Measurements from ENCODE around the gene MARCO. TPM values are rescaled to one million over a fixed set of nuclear protein-coding genes. Genes with fewer than 3 reads are reported as not detected.
"Not testable (repeated sequence)": the region's sequence is repeated elsewhere in the genome, so short reads cannot be mapped to it uniquely, and the experiment has no call there.

Gene MARCO
- total RNA-seq, 1 experiment from 2014 or later: not detected

- peak; percentile 72 for DNase-seq (ENCODE audit: low spot score)
Observed at GRCh38 chr2:119005051-119005450, 63.1 kb downstream of the MARCO start.

DNA sequence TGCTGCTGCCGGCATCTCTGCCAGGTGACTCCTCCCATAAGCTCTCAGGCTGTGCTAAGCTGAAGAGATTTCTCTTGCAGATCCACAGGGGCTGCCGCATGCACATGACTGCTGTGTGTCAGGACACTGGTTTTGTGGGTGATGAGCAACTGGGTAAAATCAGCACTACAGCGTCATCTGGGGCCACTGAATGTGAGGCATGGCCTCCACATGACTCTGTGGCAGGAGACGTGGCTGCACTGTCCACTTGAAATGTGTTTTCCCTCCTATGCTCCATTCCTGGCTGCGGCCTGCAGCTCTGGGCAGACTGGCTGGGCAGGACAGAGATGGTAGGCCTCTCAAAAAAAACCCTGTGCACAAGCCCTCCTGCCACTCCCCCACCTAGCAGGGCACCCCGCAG lies 63.6 kb downstream of the MARCO start:
- no peak for DNase-seq (ENCODE audit: low spot score)

DNA sequence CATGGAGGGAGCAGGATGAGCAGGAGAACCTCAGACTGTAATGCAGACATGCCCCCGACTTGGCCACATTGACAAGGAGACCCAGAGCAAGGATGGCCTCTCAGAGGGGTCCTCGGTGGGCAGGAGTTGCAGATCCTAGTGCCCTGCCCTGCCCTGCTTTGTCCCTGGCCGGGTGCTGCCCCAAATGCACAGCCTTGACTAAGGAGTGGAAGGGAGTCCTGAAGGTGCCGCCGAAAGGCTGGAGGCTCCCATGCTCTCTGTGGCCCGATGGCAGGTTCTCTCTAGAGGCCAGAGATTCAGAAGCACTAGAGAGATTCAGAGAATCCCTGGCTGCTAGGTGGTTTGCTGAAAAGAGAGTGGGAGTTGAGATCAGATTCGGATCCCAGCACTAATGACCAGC lies 64.4 kb downstream of the MARCO start:
- DNase-seq (ENCODE audit: low spot score): no peak

DNA sequence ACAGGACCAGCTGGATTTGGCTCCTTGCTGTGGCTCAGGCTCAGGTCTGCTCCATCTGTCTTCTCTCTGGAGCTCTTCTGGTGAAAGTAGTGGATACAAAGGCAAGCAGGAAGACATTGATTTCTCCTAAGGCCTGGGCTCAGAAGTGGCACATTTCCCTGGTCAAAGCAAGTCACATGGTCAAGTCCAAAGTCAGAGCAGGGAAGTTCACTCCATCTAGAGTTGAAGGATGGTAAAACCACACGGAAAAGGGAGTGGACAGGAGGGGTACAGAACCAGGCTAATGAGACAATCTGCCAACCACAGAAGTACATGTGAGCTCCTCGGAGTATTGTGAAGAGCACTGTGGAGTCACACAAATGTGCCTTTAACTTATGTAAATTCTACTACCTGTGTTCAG lies 66.1 kb downstream of the MARCO start:
- no peak for DNase-seq (ENCODE audit: low spot score)

DNA sequence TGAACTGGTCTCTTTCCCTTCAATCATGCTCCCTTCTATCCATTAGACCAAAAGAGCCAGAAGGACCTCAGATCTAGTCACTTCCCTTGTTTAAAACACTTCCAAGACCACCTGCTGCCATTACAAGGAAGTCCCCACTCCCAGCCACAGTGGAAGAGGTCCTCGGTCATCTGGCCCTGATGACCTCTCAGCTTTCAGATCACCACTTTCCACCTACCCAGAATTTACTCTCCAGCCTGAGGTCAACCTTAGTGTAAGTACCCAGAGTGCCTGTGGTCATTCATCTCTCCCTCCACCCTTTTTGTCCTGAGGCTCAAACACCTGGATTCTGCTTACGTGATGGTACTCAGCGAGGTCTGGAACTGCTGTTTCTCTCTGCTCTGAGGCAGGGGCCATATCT lies 67.1 kb downstream of the MARCO start:
- DNase-seq (ENCODE audit: low spot score): no peak

GRCh38 chr2:119010336-119010735 lies 68.3 kb downstream of the MARCO start:
- DNase-seq (ENCODE audit: low spot score): no peak

GRCh38 chr2:119011162-119011909 lies 69.3 kb downstream of the MARCO start:
- no peak for DNase-seq (ENCODE audit: low spot score)

DNA sequence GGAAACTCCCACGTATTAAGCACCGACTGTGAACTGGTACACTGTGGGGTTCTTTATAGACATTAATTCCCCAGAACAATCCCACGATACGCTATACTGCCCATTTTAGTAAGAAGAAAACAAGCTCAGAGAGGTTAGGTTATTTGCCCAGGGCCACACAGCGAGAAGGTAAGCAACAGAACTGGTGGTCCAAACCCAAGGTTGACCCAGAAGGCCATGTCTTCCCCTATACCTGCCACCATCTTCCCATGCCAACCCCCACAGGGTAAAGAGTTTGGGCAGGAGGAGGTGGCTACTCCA lies 69.9 kb downstream of the MARCO start:
- no peak for DNase-seq (ENCODE audit: low spot score)

GRCh38 chr2:119012345-119013301 lies 70.6 kb downstream of the MARCO start:
- no peak for DNase-seq (ENCODE audit: low spot score)

DNA sequence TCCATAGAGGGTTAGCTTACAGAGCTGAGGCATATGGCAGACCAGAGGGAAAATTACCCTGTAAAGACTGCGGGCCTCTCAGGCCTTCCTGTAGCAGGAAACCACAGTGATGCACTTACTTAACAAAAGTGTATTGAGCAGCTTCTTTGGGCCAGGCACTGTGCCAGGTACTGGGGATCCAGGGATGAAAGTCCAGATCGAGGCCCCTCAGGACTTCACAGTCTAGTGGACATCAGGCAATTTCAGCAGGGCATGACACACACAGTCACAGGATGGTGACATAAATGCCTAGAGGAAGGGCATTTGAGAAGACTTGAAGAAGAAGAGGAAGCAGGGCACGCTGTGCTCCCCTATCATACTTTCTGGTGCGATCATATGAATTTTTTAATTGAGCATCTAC lies 71.7 kb downstream of the MARCO start:
- DNase-seq (ENCODE audit: low spot score): no peak

DNA sequence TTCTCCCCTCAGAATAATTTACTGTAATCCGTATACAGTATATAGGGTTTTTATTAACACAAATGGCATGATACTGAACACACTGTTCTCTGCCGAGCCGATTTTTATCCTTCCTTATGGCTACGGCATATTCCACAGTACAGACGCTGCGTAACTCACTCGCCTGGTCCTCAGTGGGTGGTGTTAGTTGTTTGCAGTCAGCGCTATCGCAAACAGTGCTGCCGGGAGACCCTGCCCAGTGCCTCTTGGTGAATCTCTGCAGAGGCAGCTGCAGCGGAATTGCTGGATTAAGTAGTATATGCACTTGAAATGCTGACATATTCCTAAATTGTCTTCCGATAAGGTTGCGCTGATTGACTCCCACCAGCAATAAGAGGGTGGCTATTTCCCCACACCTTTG lies 73.9 kb downstream of the MARCO start:
- DNase-seq (ENCODE audit: low spot score): no peak

GRCh38 chr2:119019521-119019920 lies 77.5 kb downstream of the MARCO start:
- DNase-seq (ENCODE audit: low spot score): no peak

GRCh38 chr2:119022678-119023077 lies 80.7 kb downstream of the MARCO start:
- no peak for DNase-seq (ENCODE audit: low spot score)

DNA sequence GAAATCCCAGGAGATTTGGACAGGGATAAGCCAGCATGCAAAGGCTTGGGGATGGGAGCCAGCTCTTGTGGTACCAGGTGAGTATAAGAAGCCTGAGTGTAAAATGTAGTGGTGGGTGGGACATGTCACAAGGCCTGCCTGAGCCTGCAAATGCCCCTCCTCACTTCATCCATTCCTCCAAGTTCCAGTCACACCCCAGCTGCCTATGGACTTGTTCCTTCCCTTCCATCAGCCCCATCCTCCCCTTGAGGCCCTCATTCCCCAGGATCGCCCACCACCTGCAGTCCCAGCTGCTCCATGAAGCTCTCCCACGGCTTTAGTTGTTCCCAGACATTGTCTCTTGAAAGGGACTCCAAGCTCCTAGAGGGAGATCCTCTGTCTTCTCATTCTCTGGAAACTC lies 81.5 kb downstream of the MARCO start:
- no peak for DNase-seq (ENCODE audit: low spot score)

DNA sequence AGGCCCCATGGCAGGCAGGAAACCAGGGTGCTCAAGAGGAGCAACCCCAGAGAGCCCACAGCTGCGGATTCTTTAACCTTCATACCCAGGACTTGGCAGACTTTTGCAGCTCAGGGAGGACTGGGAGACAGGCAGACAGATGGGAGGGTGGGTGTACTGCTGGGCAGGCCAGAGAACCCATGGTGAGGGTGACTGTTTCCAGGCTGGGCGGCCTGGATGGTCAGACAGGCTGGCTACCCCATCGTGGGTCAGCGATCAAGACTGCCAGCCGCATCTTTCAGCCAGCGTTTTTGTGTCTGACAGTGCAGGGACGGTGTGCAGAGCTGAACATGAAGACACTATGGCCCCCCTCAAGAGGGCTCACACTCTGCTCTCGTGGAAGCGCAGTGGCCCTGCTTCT lies 82.2 kb downstream of the MARCO start:
- DNase-seq (ENCODE audit: low spot score): no peak

DNA sequence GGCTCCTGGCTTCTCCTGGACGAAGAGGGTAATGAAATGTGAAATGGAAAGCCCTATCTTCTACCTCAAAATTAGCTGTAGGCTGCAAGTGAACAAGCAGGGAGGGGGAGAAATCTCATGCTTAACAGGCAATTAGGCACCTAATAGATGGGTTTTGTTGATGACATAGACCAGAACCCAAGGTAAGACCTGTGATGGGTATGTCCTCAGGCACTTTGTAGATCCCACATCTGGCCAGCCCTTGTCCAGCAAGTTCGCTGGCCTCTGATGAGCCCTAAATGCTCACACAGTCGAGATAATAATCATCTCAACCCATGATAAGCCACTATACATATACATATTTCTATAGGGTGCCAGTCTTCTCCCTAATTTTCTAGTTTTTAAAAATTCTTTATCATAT lies 82.6 kb downstream of the MARCO start:
- DNase-seq (ENCODE audit: low spot score): no peak

DNA sequence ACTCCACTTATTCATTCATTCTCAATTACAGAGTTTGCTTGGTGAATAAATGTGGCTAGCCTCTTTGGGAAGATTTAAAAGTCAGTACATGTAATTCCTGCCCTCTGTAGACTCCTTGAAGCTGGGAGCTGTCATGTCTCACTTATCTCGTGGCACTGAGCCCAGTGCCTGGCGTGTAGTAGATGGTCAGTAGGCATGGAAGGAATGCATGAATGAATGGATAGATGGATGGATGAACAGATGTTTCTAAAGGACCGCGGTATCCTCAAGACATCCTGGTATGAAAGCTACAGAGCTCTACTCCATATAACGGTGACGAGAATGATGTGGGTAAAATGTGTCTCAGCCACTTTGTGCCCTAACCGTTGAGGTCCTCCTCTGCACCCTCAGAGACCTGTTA lies 83.0 kb downstream of the MARCO start:
- DNase-seq (ENCODE audit: low spot score): no peak

GRCh38 chr2:119025762-119026351 lies 83.9 kb downstream of the MARCO start:
- DNase-seq (ENCODE audit: low spot score): no peak

DNA sequence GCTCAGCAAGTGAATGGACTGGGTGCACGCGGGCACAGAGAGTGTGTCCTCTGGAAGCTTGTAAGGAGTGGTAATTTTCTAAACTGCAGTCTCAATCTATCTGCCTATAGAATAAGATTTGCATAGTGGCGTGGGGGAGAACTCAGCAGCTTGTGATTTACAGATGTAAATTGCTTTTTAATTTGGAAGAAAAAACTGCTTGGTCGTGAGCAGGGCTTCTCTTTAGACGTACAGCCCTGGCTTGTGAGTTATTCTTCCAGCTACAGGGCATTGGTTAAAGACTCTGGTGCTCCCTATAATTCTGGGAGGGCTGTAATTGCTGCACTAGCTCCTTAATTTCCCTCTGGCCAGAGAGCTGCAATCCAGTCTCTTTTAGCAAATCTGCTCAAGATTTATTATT lies 84.9 kb downstream of the MARCO start:
- no peak for DNase-seq (ENCODE audit: low spot score)

DNA sequence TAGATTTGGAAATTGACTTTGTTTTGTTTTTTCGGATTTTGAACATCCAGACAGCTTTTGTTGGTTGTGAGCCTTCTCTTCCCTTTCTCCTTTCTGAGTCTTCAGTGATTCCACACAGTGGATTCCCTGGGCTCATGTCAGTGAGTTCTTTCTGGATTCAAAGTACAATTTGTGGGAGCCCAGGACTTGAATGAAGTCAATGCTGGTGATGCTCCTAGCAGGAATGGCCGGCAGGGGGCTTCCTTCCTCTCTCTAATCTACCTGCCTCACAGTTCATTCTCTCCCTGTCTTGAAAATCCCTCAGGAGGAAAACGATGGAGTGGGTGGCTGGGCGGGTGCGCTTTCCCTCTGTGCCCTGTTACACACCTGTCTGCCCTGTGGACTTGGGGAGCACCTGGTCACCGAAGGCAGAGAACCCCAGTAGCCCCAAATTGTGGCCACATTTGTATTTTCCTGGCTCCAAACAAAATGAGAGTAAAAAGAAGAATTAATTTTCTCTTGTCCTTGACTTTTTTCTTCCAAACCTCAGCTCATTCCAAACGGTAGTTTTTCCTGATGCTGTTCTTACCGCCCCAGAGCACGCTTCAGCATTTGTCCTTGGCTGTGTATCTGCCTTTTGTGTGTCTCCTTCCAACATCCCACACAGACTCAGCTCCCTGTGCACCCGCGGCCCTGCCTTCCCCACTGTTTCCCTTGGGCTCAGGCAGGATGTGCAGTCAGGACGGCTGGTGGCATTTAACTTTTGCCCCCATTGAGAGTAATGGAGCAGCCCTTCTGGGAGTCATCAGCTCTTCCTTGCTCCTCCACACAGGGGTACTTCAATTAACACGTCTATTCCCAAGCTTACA lies 86.6 kb downstream of the MARCO start:
- no peak for DNase-seq (ENCODE audit: low spot score)

DNA sequence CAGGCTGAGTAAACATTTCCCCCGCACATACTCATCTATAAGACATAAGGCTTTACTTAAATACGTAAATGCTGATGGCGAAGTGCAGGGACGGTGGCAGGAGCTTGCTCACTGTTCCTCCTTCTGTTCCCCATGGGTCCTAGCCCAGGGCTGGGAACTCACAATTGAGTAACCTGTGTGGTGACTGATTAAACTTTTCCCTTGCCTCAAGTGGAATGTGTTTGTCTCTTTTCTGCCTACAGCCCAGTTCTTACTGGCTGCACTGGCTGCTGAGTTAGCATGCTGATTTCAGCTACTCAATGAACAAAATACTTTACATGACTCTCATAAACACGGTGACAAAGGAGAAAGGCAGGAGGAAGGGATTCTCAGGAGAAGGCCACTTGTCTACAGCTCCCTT lies 87.3 kb downstream of the MARCO start:
- DNase-seq (ENCODE audit: low spot score): no peak

DNA sequence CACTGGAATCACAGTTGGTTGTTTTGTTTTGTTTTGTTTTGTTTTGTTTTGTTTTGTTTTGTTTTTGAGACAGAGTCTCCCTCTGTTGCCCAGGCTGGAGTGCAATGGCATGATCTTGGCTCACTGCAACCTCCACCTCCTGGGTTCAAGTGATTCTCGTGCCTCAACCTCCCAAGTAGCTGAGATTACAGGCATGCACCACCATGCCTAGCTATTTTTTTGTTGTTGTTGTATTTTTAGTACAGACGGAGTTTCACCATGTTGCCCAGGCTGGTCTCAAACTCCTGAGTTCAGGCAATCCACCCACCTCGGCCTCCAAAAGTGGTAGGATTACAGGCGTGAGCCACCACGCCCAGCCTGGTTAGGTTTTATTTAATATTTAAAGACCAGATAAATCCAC lies 95.9 kb downstream of the MARCO start:
- DNase-seq (ENCODE audit: low spot score): not testable (repeated sequence)

All from H4 (cell line).